KMS-11 (cell line): Measurements from ENCODE around the gene MIF.

ENCODE experiments used
- H2AFZ ChIP-seq: fragments of 200-600 bp; sonication (generic); 2 replicates; pipeline ENCODE4 v1.6.1; 2016; ENCODE audit warnings: antibody characterized with exemption, mixed run types, low read depth
- H3K27ac ChIP-seq: fragments of 200-600 bp; sonication (generic); 2 replicates; pipeline ENCODE4 v1.6.1; 2016; ENCODE audit warnings: mild to moderate bottlenecking, mixed run types
- H3K27me3 ChIP-seq: fragments of 200-600 bp; sonication (generic); 2 replicates; pipeline ENCODE4 v1.6.1; 2017; ENCODE audit warnings: mild to moderate bottlenecking, low read depth, mixed run types, moderate library complexity; ENCODE audit not compliant: insufficient read depth
- H3K36me3 ChIP-seq: fragments of 200-600 bp; sonication (generic); 2 replicates; pipeline ENCODE4 v1.6.1; 2017; ENCODE audit warnings: mild to moderate bottlenecking, mixed run types; ENCODE audit not compliant: insufficient read depth
- H3K4me1 ChIP-seq: fragments of 200-600 bp; sonication (generic); 2 replicates; pipeline ENCODE4 v1.6.1; 2016; ENCODE audit warnings: mild to moderate bottlenecking, low read depth, mixed run types; ENCODE audit not compliant: poor library complexity, severe bottlenecking
- H3K4me2 ChIP-seq: fragments of 200-600 bp; sonication (generic); 2 replicates; pipeline ENCODE4 v1.7.0; 2016; ENCODE audit warnings: mild to moderate bottlenecking, mixed run types
- H3K4me3 ChIP-seq: fragments of 200-600 bp; sonication (generic); IDR thresholded peaks from 2 replicates; pipeline ENCODE4 v1.6.1; 2017; ENCODE audit warnings: low read depth, low read length, mixed read lengths; ENCODE audit not compliant: insufficient read depth
- H3K79me2 ChIP-seq: fragments of 200-600 bp; sonication (generic); 2 replicates; pipeline ENCODE4 v1.6.1; 2016; ENCODE audit warnings: low read depth, mixed run types; ENCODE audit not compliant: insufficient read depth
- H3K9ac ChIP-seq: fragments of 200-600 bp; sonication (generic); 2 replicates; pipeline ENCODE4 v1.6.1; 2016; ENCODE audit warnings: mild to moderate bottlenecking, mixed run types
- H4K20me1 ChIP-seq: fragments of 200-600 bp; sonication (generic); 2 replicates; pipeline ENCODE4 v1.6.1; 2016; ENCODE audit warnings: mild to moderate bottlenecking, mixed run types; ENCODE audit not compliant: insufficient read depth
- TF ChIP-seq, protein P1 (sequence below): fragments of 200-600 bp; sonication (generic); conservative IDR thresholded peaks from 2 replicates; pipeline ENCODE4 v1.6.1; 2017; ENCODE audit warnings: low read depth, mild to moderate bottlenecking, antibody characterized with exemption, low read length, moderate library complexity, mixed read lengths

The MIF gene

DNA sequence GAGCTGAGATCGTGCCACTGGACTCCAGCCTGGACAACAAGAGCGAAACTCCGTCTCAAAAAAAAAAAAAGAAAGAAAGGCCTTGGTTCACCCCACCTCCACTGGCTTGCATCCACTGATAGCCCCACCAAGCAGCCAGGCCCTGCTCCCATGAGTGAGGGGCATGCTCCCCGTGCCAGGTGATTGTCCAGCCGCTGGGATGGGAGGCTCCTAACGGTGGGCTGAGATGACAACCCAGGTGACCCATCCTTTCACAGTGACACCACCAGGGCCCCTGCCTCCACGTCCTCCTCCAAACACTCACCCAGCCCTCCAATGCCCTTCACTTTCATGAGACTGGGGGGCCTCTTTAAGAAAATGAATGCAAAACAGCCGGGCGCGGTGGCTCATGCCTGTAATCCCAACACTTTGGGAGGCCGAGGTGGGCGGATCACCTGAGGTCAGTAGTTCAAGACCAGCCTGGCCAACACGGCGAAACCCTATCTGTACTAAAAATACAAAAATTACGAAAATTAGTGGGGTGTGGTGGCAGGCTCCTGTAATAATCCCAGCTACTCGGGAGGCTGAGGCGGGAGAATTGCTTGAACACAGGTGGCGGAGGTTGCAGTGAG lies 46.8 kb upstream of the MIF start:
- H4K20me1 ChIP-seq = no peaks in the 10 kb centered on the region
- H3K4me3 ChIP-seq = no peak overlapping the region
- H3K4me2 ChIP-seq = peak overlapping the region; percentile 99
- H2AFZ ChIP-seq = no peak overlapping the region
- H3K9ac ChIP-seq = peak overlapping the region; percentile 90
- peaks cover 76% of the 10 kb centered on the region for H3K4me1 ChIP-seq
- peak overlapping the region; percentile 100 for H3K27ac ChIP-seq
- TF ChIP-seq, protein P1, sequence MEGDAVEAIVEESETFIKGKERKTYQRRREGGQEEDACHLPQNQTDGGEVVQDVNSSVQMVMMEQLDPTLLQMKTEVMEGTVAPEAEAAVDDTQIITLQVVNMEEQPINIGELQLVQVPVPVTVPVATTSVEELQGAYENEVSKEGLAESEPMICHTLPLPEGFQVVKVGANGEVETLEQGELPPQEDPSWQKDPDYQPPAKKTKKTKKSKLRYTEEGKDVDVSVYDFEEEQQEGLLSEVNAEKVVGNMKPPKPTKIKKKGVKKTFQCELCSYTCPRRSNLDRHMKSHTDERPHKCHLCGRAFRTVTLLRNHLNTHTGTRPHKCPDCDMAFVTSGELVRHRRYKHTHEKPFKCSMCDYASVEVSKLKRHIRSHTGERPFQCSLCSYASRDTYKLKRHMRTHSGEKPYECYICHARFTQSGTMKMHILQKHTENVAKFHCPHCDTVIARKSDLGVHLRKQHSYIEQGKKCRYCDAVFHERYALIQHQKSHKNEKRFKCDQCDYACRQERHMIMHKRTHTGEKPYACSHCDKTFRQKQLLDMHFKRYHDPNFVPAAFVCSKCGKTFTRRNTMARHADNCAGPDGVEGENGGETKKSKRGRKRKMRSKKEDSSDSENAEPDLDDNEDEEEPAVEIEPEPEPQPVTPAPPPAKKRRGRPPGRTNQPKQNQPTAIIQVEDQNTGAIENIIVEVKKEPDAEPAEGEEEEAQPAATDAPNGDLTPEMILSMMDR = no peak
- no peaks in the 10 kb centered on the region for H3K79me2 ChIP-seq
- H3K36me3 ChIP-seq = no peaks in the 10 kb centered on the region
- no peaks in the 10 kb centered on the region for H3K27me3 ChIP-seq

DNA sequence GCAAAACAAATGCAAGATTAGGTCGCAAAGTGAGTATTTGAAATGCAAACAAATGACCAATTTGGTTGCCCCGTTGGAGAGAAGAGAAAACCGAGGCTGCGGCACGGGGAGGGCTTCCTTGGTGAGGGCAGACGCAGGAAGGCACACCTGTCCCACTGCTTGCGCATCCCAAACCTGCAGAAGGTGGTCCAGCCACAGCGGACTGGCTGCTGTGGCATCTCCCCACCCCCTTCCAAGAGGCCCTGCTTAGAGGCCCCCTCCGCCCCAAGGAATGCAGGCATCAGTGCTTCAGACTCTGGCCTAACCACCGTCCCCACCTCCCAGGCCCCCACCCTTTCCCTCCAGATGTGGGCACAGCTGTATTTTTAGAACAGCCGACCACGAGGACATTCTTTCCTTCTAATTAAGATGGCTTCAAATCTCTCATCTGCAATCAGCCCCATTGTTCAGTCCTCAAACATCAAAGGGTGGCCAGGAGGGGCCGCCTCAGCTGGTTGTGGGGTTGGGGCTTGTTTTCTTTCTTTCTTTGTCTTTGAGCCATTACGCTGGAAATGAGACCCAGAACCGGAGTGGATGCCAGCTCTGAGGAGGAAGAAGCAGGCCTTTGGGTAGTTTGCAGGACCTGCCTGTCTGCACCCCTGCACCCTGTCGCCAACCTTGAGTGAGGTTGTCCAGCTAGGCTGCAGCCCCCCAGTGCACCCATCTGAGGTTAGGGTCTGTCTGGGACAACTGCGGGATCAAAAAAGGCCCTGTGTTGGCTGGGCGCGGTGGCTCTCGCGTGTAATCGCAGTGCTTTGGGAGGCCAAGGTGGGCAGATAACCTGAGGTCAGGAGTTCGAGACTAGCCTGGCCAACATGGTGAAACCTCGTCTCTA lies 46.0 kb upstream of the MIF start:
- H4K20me1 ChIP-seq = no peaks in the 10 kb centered on the region
- peak overlapping the region; percentile 100 for H3K27ac ChIP-seq
- no peaks in the 10 kb centered on the region for H3K36me3 ChIP-seq
- H3K4me2 ChIP-seq = peak overlapping the region; percentile 99
- H3K79me2 ChIP-seq = no peaks in the 10 kb centered on the region
- H3K9ac ChIP-seq = peak overlapping the region; percentile 90
- TF ChIP-seq, protein P1 = no peak
- H2AFZ ChIP-seq = no peak overlapping the region
- H3K4me3 ChIP-seq = no peak overlapping the region
- no peaks in the 10 kb centered on the region for H3K27me3 ChIP-seq
- H3K4me1 ChIP-seq = peaks cover 68% of the 10 kb centered on the region

GRCh38 chr22:23849009-23850006 lies 44.9 kb upstream of the MIF start:
- Histone ChIP-seq H3K9ac (peak overlapping the region; percentile 45; the same call in 1 of the 2 replicates), H4K20me1 (no peaks in the 10 kb centered on the region), H3K27ac (peak overlapping the region; percentile 100), H2AFZ (peak overlapping the region; percentile 31; the same call in 1 of the 2 replicates), H3K27me3 (no peaks in the 10 kb centered on the region), H3K4me3 (no peak overlapping the region), H3K4me1 (peaks cover 57% of the 10 kb centered on the region), H3K79me2 (no peaks in the 10 kb centered on the region), H3K4me2 (peak overlapping the region; percentile 99), H3K36me3 (no peaks in the 10 kb centered on the region)
- TF ChIP-seq, protein P1 = peak; percentile 85

- TF ChIP-seq, protein P1 = no peak
- H3K4me3 ChIP-seq = no peak overlapping the region
- no peak overlapping the region for H3K9ac ChIP-seq
- no peaks in the 10 kb centered on the region for H3K27me3 ChIP-seq
- no peaks in the 10 kb centered on the region for H3K79me2 ChIP-seq
- no peak overlapping the region for H3K4me2 ChIP-seq
- no peaks in the 10 kb centered on the region for H4K20me1 ChIP-seq
- H2AFZ ChIP-seq = no peak overlapping the region
- peaks cover 48% of the 10 kb centered on the region for H3K4me1 ChIP-seq
- H3K27ac ChIP-seq = no peak overlapping the region
- no peaks in the 10 kb centered on the region for H3K36me3 ChIP-seq
Measured at GRCh38 chr22:23850136-23850611, 44.0 kb upstream of the MIF start.
